Mucosa of descending colon (tissue), 3 donors: ENCODE results near the gene CACFD1. TPM values are rescaled to one million over a fixed set of nuclear protein-coding genes. Genes with fewer than 3 reads are reported as not detected.

Experiments used
- ATAC-seq: fragments of 200-7000 bp; cut with Tn5 transposase; one replicate; pipeline ENCODE4 v1.9.1; 2020; ENCODE audit warnings: mild to moderate bottlenecking, moderate library complexity
- DNase-seq, 3 donors: peaks; one replicate each; pipeline ENCODE4 v3.0.0-alpha.2; 2020
- H3K36me3 ChIP-seq: fragments of 200-600 bp; one replicate; pipeline ENCODE4 v1.8.0; 2021; ENCODE audit warnings: low read depth, mild to moderate bottlenecking
- H3K4me1 ChIP-seq: fragments of 200-600 bp; one replicate; pipeline ENCODE4 v1.8.0; 2021; ENCODE audit warnings: low read depth, mild to moderate bottlenecking
- H3K4me3 ChIP-seq: fragments of 200-600 bp; one replicate; pipeline ENCODE4 v1.8.0; 2021; ENCODE audit warnings: mild to moderate bottlenecking
- H3K9me3 ChIP-seq: fragments of 200-600 bp; one replicate; pipeline ENCODE4 v1.8.0; 2021; ENCODE audit warnings: mild to moderate bottlenecking
- intact Hi-C, 2 donors: fragments of 100-400 bp; cut with DNase I in 1 of 2; cut with micrococcal nuclease in 1 of 2; formaldehyde crosslinking; loops; one replicate each; pipeline versions ENCODE4 v1.11.0 to v1.11.1; 2022; cut with DNase I, micrococcal nuclease
- total RNA-seq, 3 donors: library from RNA; stranded (reverse); fragmentation: NEBNext Ultra II Directional in 2 of 3; extraction: Animal tissue kit (Norgen Biotek cat#: 25700) in 2 of 3; gene quantifications; one replicate each; pipeline versions ENCODE4 v1.2.1 to v1.2.4, GENCODE V29; 2021 to 2023
- TF ChIP-seq, protein P1 (sequence below): fragments of 200-600 bp; IDR thresholded peaks from one replicate; pipeline ENCODE4 v1.8.0; 2022; ENCODE audit warnings: antibody characterized with exemption, mild to moderate bottlenecking
- donor health status: DM: no; HTN: no; CAD: no; lungs with moderate emphysema.
- donor health status: DM: no; HTN: no; CAD: no.
- donor health status: DM: no; HTN: yes; CAD: no.

The CACFD1 gene
- total RNA-seq, 3 donors from 2014 or later, result 42.7 to 84.2 (median 54.1) TPM

DNA sequence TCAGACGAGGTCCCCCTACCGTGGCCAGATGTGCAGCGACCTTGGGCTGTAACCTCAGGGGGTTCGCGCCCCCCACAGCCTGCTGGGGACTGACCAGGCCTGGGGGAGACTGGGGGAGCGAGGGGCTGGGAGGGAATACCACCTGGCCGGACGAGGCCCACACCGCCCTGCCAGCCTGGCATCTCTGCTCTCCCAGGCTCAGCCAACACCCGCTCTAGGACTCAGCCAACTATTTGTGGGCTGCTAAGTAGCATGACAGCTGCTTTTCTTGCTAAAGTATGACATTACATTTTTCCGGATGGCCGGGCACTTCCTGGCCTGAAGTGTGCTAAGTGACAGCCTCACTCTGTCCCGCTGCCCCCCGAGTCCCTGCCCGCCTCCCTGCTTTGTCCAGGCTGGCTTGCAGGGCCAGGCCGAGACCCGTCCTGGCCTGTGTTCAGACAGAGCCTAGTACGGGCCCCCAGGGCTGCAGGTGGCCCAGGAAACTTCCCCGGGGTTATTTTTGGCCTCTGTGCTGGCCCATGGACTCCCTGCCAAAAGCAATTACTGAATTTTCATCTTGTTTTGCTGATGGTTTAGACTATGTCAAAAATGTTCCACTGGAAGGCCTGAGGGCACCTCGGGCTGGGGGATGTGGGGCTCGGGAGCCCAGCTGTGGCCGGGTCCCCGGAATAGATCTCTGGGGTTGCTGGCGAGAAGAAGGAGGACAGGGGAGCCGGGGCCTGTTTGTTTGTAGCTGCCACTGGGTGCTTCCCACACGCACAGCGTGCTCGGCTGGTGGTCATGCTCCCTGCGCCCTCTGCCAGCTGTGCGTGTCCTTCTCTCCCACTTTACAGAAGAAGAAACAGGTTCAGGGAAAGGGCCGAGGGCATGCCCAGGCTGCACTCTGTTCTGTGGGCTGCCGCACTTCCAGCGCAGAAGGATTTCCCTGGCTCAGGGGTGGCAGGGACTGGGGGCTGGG, 32.6 kb downstream of the CACFD1 start:
- intact Hi-C loops, result no loop called here
- TF ChIP-seq, protein P1, sequence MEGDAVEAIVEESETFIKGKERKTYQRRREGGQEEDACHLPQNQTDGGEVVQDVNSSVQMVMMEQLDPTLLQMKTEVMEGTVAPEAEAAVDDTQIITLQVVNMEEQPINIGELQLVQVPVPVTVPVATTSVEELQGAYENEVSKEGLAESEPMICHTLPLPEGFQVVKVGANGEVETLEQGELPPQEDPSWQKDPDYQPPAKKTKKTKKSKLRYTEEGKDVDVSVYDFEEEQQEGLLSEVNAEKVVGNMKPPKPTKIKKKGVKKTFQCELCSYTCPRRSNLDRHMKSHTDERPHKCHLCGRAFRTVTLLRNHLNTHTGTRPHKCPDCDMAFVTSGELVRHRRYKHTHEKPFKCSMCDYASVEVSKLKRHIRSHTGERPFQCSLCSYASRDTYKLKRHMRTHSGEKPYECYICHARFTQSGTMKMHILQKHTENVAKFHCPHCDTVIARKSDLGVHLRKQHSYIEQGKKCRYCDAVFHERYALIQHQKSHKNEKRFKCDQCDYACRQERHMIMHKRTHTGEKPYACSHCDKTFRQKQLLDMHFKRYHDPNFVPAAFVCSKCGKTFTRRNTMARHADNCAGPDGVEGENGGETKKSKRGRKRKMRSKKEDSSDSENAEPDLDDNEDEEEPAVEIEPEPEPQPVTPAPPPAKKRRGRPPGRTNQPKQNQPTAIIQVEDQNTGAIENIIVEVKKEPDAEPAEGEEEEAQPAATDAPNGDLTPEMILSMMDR, result no peak
- DNase-seq (peak in 2 of 3 donors; percentile 25 to 46), ATAC-seq (no peak)
- H3K36me3 ChIP-seq, result no peaks in the 10 kb centered on the region
- H3K9me3 ChIP-seq, result no peaks in the 10 kb centered on the region
- H3K4me1 ChIP-seq, result no peaks in the 10 kb centered on the region
- no peak overlapping the region for H3K4me3 ChIP-seq

DNA sequence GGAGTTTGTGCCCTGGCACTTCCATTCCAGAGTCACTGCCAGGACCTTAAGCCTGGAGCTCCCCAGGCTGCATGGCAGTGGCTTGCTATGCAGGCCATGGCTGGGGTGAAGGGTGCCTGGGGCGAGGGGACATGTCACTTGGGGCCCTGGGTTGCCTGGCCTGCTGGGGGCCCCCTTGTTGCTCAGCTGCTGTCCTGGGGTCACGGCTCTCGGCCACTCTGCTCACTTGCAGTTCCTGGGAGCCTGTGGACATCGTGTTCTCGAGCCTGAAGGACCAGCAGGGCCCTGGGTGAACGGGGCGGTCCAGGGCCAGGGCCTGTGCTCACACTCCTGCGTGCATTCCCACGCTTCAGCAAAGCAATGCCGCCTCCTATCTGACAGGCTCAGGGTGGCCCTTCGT, 33.6 kb downstream of the CACFD1 start:
- TF ChIP-seq, protein P1, result no peak

DNA sequence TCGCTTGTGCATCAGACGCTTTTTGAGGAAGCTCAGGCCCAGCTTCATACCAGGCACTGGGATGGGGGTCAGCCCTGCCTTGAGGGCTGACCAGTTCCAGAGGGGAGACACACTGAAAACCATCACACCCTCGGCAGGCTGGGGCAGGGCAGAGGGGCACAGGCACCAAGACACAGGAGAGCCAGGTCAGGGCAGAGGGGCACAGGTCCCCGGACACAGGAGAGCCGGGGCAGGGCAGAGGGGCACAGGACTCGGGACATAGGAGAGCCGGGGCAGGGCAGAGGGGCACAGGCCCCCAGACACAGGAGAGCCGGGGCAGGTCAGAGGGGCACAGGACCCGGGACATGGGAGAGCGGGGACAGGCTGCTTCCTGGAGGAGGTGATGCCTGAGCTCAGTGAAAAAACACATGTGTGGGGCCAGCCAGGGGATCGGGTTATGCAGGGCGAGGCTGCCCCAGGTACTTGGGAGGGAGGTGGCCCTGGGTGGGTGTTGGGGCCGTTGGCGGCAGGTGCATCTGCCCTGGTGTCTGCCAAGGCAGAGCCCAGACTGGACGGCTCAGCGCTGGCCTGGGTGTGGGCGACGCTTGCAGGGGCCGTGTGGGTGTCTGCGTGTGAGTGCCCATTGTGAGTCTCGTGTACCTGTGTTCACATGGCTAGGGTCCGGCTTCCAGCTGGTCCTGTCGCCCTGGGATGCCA, 34.2 kb downstream of the CACFD1 start:
- TF ChIP-seq, protein P1, result no peak
- no peaks in the 10 kb centered on the region for H3K9me3 ChIP-seq
- H3K4me1 ChIP-seq, result peaks cover 4% of the 10 kb centered on the region
- no peak overlapping the region for H3K4me3 ChIP-seq
- intact Hi-C loops, result no loop called here
- DNase-seq (peak in 1 of 3 donors; percentile 36), ATAC-seq (no peak)
- no peaks in the 10 kb centered on the region for H3K36me3 ChIP-seq

More for the DNA sequence above, 33.6 kb downstream of the CACFD1 start:
- no peaks in the 10 kb centered on the region for H3K4me1 ChIP-seq
- H3K9me3 ChIP-seq, result no peaks in the 10 kb centered on the region
- H3K36me3 ChIP-seq, result no peaks in the 10 kb centered on the region
- intact Hi-C loops, result no loop called here
- H3K4me3 ChIP-seq, result no peak overlapping the region
- peak in 2 of 3 donors; percentile 21 to 30 for DNase-seq
- ATAC-seq, result no peak

DNA sequence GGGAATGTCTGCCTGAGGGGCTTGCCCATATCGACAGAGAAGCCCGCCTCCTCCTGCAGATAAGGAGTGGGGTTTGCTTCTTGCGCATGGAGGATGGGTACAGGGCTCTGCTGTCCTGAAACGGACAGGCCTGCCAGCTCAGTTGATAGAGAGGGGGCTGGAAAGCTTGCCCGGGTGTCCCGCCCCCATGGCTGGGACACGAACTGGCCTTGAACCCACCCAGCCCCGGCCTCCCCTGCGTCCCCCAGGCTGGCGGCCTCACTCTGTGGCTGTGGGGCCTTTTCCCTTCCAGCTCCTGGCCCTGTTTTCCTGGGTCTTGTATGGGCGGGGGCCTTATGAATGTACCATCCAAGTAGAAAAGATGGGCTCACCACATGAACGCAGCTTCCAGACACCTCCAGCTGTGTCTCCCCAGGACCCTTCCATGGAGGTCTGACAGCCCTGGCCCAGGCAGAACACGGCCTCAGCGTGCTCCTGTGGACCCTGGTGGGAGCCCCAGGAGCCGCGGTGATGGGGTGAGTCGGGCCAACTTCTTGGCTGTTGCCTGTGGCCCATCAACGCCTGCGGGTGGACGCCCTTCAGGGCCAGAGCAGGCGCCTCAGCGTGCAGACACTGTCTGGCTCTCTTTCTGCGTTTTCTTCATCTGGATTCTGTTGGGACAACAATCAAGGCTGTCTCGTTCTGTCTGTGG, 35.0 kb downstream of the CACFD1 start:
- no peaks in the 10 kb centered on the region for H3K9me3 ChIP-seq
- no peak for ATAC-seq
- intact Hi-C loops, result no loop called here
- peaks cover 9% of the 10 kb centered on the region for H3K4me1 ChIP-seq
- H3K36me3 ChIP-seq, result no peaks in the 10 kb centered on the region
- H3K4me3 ChIP-seq, result no peak overlapping the region
- TF ChIP-seq, protein P1, result no peak
- peak in 1 of 3 donors; percentile 22 for DNase-seq
